ENCODE results near the gene AGAP1.

Gene AGAP1

DNA sequence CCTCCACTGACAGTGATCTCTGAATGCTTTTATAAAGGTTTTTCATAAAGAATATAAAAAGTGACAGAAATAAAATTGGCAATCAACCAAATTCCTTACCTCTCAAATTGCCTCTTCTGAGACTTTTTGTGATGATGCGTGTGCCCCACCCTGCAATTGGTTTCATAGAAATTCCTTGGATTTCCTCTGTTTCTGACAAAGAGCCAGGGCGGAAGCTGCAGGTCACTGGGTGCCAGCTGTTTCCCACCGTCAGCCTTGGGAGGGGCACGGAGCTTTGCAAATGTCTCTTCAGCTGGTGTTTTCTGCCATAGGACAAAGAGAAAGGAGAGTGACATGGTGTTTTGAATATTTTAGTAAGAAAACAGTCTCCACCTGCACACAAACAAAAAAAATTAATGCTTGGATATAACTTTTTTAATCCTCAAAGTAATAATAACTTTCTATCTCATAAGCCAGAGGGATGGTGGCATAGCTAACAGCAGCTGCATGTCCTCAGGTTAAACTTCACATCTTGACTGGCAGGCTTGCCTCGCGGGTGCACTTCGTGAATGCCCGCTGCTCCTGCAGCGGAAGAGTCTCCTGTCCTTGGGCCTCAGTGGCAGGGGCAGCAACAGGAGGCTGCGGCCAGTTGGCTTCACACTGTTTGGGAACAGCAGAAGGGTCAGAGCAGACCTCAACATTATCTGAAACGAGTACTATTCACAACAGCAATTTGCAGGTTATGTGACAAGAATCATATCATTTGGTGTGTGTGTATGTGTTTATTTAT lies 24.7 kb downstream of the AGAP1 start:
- H3K4me3 ChIP-seq (ENCODE audit: low read depth, low read length) = no peak overlapping the region
- no peak for DNase-seq (ENCODE audit: low read depth)

GRCh38 chr2:235520787-235521186 lies 26.9 kb downstream of the AGAP1 start:
- DNase-seq (ENCODE audit: low read depth) = no peak
- no peak overlapping the region for H3K4me3 ChIP-seq (ENCODE audit: low read depth, low read length)
- TF ChIP-seq, protein P1, sequence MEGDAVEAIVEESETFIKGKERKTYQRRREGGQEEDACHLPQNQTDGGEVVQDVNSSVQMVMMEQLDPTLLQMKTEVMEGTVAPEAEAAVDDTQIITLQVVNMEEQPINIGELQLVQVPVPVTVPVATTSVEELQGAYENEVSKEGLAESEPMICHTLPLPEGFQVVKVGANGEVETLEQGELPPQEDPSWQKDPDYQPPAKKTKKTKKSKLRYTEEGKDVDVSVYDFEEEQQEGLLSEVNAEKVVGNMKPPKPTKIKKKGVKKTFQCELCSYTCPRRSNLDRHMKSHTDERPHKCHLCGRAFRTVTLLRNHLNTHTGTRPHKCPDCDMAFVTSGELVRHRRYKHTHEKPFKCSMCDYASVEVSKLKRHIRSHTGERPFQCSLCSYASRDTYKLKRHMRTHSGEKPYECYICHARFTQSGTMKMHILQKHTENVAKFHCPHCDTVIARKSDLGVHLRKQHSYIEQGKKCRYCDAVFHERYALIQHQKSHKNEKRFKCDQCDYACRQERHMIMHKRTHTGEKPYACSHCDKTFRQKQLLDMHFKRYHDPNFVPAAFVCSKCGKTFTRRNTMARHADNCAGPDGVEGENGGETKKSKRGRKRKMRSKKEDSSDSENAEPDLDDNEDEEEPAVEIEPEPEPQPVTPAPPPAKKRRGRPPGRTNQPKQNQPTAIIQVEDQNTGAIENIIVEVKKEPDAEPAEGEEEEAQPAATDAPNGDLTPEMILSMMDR (IDR thresholded peaks at IDR 0.05; ENCODE audit: control insufficient read depth, extremely low read depth, insufficient read depth) = no peak

More for the DNA sequence above, 24.7 kb downstream of the AGAP1 start:
- TF ChIP-seq, protein P1 (IDR thresholded peaks at IDR 0.05; ENCODE audit: control insufficient read depth, extremely low read depth, insufficient read depth) = no peak

DNA sequence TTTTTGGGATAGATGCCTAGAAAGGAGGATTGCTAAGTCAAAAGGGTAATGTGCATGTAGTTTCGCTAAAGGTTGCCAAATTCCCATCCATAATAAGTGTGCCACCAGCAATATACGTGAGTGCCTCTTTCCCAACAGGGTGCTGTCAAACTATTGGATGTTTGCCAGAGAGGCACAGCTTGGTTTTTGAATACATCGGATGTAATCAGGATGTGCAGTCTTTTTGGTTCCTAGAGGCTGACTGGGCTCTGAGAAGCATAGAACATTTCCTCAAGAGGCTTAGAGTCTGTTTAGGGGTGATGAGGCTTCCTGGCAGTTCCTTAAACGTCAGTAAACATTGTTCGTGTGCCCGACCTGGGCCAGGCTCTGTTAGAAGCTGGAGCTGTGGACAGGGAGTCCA lies 28.0 kb downstream of the AGAP1 start:
- TF ChIP-seq, protein P1 (IDR thresholded peaks at IDR 0.05; ENCODE audit: control insufficient read depth, extremely low read depth, insufficient read depth) = no peak
- DNase-seq (ENCODE audit: low read depth) = no peak

DNA sequence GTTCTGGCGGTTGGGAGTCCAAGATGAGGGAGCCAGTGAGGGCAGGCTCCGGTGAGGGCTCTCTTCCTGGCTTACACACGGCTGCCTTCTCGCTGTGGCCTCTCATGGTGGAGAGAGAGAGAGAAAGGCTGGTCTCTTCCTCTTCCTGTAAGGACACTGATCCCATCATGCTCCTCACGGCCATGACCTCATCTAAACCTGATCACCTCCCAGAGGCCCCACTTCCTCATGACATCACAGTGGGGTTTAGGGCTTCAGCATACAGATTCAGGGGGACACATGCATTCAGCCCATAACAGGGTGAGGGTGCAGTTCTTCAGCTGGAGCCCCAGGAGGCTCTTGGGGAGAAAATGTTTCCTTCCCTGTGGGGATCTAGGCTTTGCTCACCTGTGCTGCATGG lies 29.2 kb downstream of the AGAP1 start:
- TF ChIP-seq, protein P1 (IDR thresholded peaks at IDR 0.05; ENCODE audit: control insufficient read depth, extremely low read depth, insufficient read depth) = no peak
- no peak overlapping the region for H3K4me3 ChIP-seq (ENCODE audit: low read depth, low read length)
- no peak for DNase-seq (ENCODE audit: low read depth)

More for the DNA sequence above, 28.0 kb downstream of the AGAP1 start:
- no peak overlapping the region for H3K4me3 ChIP-seq (ENCODE audit: low read depth, low read length)

DNA sequence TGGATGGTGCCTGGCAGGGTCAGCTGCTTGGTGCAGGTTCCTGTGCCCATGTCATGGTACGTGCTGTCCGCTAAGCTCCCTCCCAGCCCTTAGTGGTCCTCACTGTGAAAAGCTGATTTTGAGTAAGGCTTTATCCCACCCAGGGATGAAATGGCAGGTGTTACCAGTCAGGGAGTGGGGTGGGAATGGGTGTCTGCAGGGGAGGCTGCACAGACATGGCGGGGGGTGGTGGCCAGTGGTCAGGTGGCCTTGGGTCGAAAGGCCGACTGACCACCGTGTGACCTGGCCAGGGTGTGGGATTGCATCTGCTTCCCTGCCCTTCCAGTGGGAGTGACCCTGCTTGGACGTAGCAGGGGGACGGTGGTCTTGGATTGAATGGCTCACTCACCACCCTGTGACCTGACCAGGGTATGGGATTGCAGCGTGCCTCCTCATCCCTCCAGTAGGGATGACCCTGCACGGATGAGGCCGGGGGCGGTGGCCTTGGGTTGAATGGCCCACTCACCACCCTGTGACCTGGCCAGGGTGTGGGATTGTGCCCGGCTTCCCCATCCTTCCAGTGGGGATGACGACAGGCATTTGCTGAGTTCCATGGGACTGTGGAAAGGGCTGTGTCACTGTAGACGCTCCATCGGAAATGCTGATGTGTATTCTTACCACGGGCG lies 29.8 kb downstream of the AGAP1 start:
- no peak for DNase-seq (ENCODE audit: low read depth)
- TF ChIP-seq, protein P1 (IDR thresholded peaks at IDR 0.05; ENCODE audit: control insufficient read depth, extremely low read depth, insufficient read depth) = no peak
- H3K4me3 ChIP-seq (ENCODE audit: low read depth, low read length) = no peak overlapping the region

GRCh38 chr2:235526166-235526565 lies 32.3 kb downstream of the AGAP1 start:
- no peak for DNase-seq (ENCODE audit: low read depth)
- TF ChIP-seq, protein P1 (IDR thresholded peaks at IDR 0.05; ENCODE audit: control insufficient read depth, extremely low read depth, insufficient read depth) = no peak
- H3K4me3 ChIP-seq (ENCODE audit: low read depth, low read length) = no peak overlapping the region
